NCI-H128 (cell line): ENCODE measurements around the gene RMDN3.

Experiments used
- DNase-seq: peaks from one replicate; lab custom pipeline; 2025; ENCODE audit not compliant: unreplicated experiment; lab: John Stamatoyannopoulos, UW

RMDN3 gene

GRCh38 chr15:40694688-40695468 is 60.2 kb downstream of the RMDN3 start, which contains the start of gene RAD51:
TSS of gene RAD51 (plus strand) at chr15:40695174. CDS start at chr15:40698759, 3,585 bp downstream.
- DNase-seq = peak; percentile 44

DNA sequence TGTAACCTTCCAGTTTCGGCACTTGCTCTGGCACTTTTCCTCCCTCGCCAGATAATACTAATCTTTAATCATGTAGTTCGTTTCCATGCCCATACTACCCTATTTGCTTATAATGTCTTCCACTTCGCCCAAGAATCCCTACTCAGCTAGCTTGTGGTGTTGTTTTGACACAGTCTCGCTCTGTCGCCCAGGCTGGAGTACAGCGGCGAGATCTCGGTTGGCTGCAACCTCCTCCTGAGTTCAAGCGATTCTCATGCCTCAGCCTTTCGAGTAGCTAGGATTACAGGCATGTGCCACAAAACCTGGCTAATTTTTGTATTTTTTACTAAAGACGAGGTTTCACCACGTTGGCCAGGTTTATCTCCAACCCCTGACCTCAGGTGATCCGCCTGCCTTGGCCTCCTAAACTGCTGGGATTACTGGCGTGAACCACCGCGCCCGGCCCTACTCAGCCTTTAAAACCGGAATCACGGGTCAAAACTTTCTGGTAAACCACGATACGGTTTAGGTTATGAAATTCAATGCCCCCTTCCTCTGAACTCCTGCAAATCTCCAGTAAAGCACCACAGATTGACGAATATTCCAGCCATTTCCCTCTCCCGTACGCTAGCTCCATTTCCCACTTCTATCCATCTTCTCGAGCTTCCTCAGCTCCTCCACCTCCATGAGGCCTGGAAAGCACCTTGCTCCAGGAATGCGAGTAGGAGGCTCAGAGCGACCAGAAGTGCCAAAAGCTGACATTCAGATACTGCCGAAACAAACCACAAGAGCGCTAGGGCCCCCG is 61.0 kb downstream of the RMDN3 start:
- no peak for DNase-seq

GRCh38 chr15:40691737-40692136 is 63.3 kb downstream of the RMDN3 start:
- no peak for DNase-seq

GRCh38 chr15:40688932-40689799 is 65.9 kb downstream of the RMDN3 start:
- no peak for DNase-seq
